ENCODE measurements around the gene RTN4RL1. TPM values are rescaled to one million over a fixed set of nuclear protein-coding genes. Genes with fewer than 3 reads are reported as not detected.

RTN4RL1 gene
- total RNA-seq, 1 experiment from 2014 or later: 0.69 TPM

- no peak for DNase-seq (ENCODE audit: low read depth)
Observed at GRCh38 chr17:1977583-1978395, 47.3 kb downstream of the RTN4RL1 start.

- no peak for DNase-seq (ENCODE audit: low read depth)
Observed at GRCh38 chr17:1976683-1977064, 48.5 kb downstream of the RTN4RL1 start.

- no peak for DNase-seq (ENCODE audit: low read depth)
Observed at GRCh38 chr17:1976000-1976682, 49.0 kb downstream of the RTN4RL1 start.

- DNase-seq (ENCODE audit: low read depth): no peak
Observed at GRCh38 chr17:1975573-1975972, 49.6 kb downstream of the RTN4RL1 start.

- no peak for DNase-seq (ENCODE audit: low read depth)
Observed at GRCh38 chr17:1972487-1973160, 52.5 kb downstream of the RTN4RL1 start.

GRCh38 chr17:1970843-1971384 is 54.2 kb downstream of the RTN4RL1 start:
- no peak for DNase-seq (ENCODE audit: low read depth)

- no peak for DNase-seq (ENCODE audit: low read depth)
Observed at GRCh38 chr17:1969712-1970111, 55.4 kb downstream of the RTN4RL1 start.

GRCh38 chr17:1967213-1967612 is 57.9 kb downstream of the RTN4RL1 start:
- no peak for DNase-seq (ENCODE audit: low read depth)

- DNase-seq (ENCODE audit: low read depth): no peak
Observed at GRCh38 chr17:1966274-1967086, 58.7 kb downstream of the RTN4RL1 start.

- no peak for DNase-seq (ENCODE audit: low read depth)
Observed at GRCh38 chr17:1965556-1966273, 59.4 kb downstream of the RTN4RL1 start.

GRCh38 chr17:1963250-1963649 is 61.9 kb downstream of the RTN4RL1 start:
- DNase-seq (ENCODE audit: low read depth): no peak

- no peak for DNase-seq (ENCODE audit: low read depth)
Observed at GRCh38 chr17:1961189-1961588, 63.9 kb downstream of the RTN4RL1 start.

- DNase-seq (ENCODE audit: low read depth): no peak
Observed at GRCh38 chr17:1960545-1960912, 64.6 kb downstream of the RTN4RL1 start.

- no peak for DNase-seq (ENCODE audit: low read depth)
Observed at GRCh38 chr17:1959871-1960544, 65.1 kb downstream of the RTN4RL1 start.

- DNase-seq (ENCODE audit: low read depth): peak; percentile 93
Observed at GRCh38 chr17:1958134-1958881, 66.8 kb downstream of the RTN4RL1 start.

GRCh38 chr17:1957037-1957436 is 68.1 kb downstream of the RTN4RL1 start:
- peak; percentile 77 for DNase-seq (ENCODE audit: low read depth)

GRCh38 chr17:1956134-1956533 is 69.0 kb downstream of the RTN4RL1 start:
- DNase-seq (ENCODE audit: low read depth): no peak

GRCh38 chr17:1953831-1954230 is 71.3 kb downstream of the RTN4RL1 start:
- DNase-seq (ENCODE audit: low read depth): peak; percentile 5

- no peak for DNase-seq (ENCODE audit: low read depth)
Observed at GRCh38 chr17:1951920-1952319, 73.2 kb downstream of the RTN4RL1 start.
